ENCODE measurements around the gene NRAP. TPM values are rescaled to one million over a fixed set of nuclear protein-coding genes. Genes with fewer than 3 reads are reported as not detected.

The NRAP gene
- polyA plus RNA-seq, 1 donor (not counting 4 experiments of a cell fraction or from before 2014, with no cell fraction given), result not detected

DNA sequence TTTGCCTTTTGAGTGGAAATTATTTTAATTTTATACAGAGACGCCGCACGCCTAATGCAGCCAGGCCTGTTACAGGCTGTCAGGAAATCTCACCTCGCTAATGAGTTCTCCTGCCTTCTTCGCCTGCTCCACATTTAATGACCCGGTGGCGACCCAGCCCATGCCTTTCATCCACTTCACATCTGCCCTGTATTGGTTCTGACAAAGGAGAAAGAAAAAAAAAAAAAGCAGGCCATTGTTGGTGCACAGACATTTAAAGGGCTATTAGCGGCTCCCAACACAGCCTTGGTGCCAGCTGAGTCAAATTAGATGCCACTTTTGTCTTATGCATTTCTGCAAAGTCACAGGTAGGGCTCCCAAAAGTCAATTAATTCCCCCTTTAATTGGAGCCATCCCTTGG, 43.3 kb downstream of the NRAP start:
- Histone ChIP-seq H3K4me3 (ENCODE audit: control insufficient read depth in 2 of 3, extremely low read depth in 1 of 3, insufficient read depth in 2 of 3, low read depth in 1 of 3, low read length in 3 of 3) (no peak overlapping the region), H4K20me1 (ENCODE audit: control insufficient read depth, extremely low read depth, insufficient read depth, low read length) (no peaks in the 10 kb centered on the region), H3K27ac (ENCODE audit: control insufficient read depth, insufficient read depth, low read length) (no peak overlapping the region), H3K36me3 (ENCODE audit: control insufficient read depth in 2 of 2, extremely low read depth in 1 of 2, insufficient read depth in 2 of 2, low read length in 2 of 2) (no peaks in the 10 kb centered on the region), H3K27me3 (ENCODE audit: control insufficient read depth, extremely low read depth, insufficient read depth, low read length) (peaks cover 5% of the 10 kb centered on the region), H3K9me3 (ENCODE audit: control insufficient read depth, low read depth, low read length) (no peaks in the 10 kb centered on the region), H3K4me2 (ENCODE audit: control insufficient read depth, extremely low read depth, insufficient read depth, low read depth, low read length) (no peak overlapping the region), H3K9me1 (ENCODE audit: control insufficient read depth, extremely low read depth, insufficient read depth, low read length) (no peaks in the 10 kb centered on the region), H3K79me2 (ENCODE audit: control insufficient read depth, insufficient read depth, low read length) (no peaks in the 10 kb centered on the region), H2AFZ (ENCODE audit: control insufficient read depth, low read length) (no peak overlapping the region), H3K4me1 (ENCODE audit: control insufficient read depth, extremely low read depth, insufficient read depth, low read length) (no peaks in the 10 kb centered on the region), H3K9ac (ENCODE audit: control insufficient read depth, extremely low read depth, insufficient read depth, low read length) (no peak overlapping the region)
- dilution Hi-C loops (cut with MboI; ENCODE audit: extremely low pct_ligation_motif_present, low sequenced_read_pairs), result no loop called here
- DNase-seq (ENCODE audit: low read depth, low spot score) (no peak), FAIRE-seq (no peak)
- TF ChIP-seq EZH2 (IDR thresholded peaks at IDR 0.05; ENCODE audit: low read length) (no peak), CTCF (optimal IDR thresholded peaks at IDR 0.05 in 1 of 3, IDR thresholded peaks at IDR 0.05 in 1 of 3, conservative IDR thresholded peaks at IDR 0.05 in 1 of 3; ENCODE audit: extremely low read depth in 1 of 3, insufficient read depth in 2 of 3, low read length in 3 of 3) (no peak)

DNA sequence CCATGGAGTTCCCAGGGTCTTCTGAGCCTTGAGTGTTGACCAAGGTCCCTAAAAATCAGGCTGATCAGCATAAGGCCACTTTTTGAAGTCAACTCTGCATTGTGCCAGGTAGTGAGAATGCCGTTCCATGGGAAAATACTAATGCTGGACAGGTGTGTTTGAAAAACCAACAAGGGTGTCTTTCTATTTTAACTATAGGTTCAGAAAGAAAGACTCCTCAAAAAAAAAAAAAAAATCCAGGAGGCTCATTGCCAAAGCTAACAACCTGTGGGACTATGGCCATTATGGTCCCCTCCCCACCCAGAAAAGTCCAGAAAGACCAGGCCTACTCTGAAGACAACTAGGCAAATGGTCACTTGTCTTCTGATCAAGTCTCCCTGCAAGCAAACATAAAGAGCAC, 44.4 kb downstream of the NRAP start:
- Histone ChIP-seq H3K9me1 (ENCODE audit: control insufficient read depth, extremely low read depth, insufficient read depth, low read length) (no peaks in the 10 kb centered on the region), H3K36me3 (ENCODE audit: control insufficient read depth in 2 of 2, extremely low read depth in 1 of 2, insufficient read depth in 2 of 2, low read length in 2 of 2) (no peaks in the 10 kb centered on the region), H3K4me2 (ENCODE audit: control insufficient read depth, extremely low read depth, insufficient read depth, low read depth, low read length) (no peak overlapping the region), H3K9me3 (ENCODE audit: control insufficient read depth, low read depth, low read length) (no peaks in the 10 kb centered on the region), H3K79me2 (ENCODE audit: control insufficient read depth, insufficient read depth, low read length) (no peaks in the 10 kb centered on the region), H3K4me3 (ENCODE audit: control insufficient read depth in 2 of 3, extremely low read depth in 1 of 3, insufficient read depth in 2 of 3, low read depth in 1 of 3, low read length in 3 of 3) (no peak overlapping the region), H3K27ac (ENCODE audit: control insufficient read depth, insufficient read depth, low read length) (no peak overlapping the region), H2AFZ (ENCODE audit: control insufficient read depth, low read length) (no peak overlapping the region), H3K27me3 (ENCODE audit: control insufficient read depth, extremely low read depth, insufficient read depth, low read length) (peaks cover 5% of the 10 kb centered on the region), H3K4me1 (ENCODE audit: control insufficient read depth, extremely low read depth, insufficient read depth, low read length) (no peaks in the 10 kb centered on the region), H4K20me1 (ENCODE audit: control insufficient read depth, extremely low read depth, insufficient read depth, low read length) (no peaks in the 10 kb centered on the region), H3K9ac (ENCODE audit: control insufficient read depth, extremely low read depth, insufficient read depth, low read length) (no peak overlapping the region)
- no peak for TF ChIP-seq CTCF (optimal IDR thresholded peaks at IDR 0.05 in 1 of 3, IDR thresholded peaks at IDR 0.05 in 1 of 3, conservative IDR thresholded peaks at IDR 0.05 in 1 of 3; ENCODE audit: extremely low read depth in 1 of 3, insufficient read depth in 2 of 3, low read length in 3 of 3)
- no peak for TF ChIP-seq EZH2 (IDR thresholded peaks at IDR 0.05; ENCODE audit: low read length)
- DNase-seq (ENCODE audit: low read depth, low spot score), result no peak
- dilution Hi-C loops (cut with MboI; ENCODE audit: extremely low pct_ligation_motif_present, low sequenced_read_pairs), result no loop called here
- no peak for FAIRE-seq
